ENCODE results near the gene ATF6B. TPM values are rescaled to one million over a fixed set of nuclear protein-coding genes. Genes with fewer than 3 reads are reported as not detected.

The ATF6B gene
- total and polyA plus RNA-seq, 2 experiments from 2014 or later: 33.3 to 54.1 TPM

- TF ChIP-seq EZH2 (IDR thresholded peaks at IDR 0.05; ENCODE audit: insufficient read depth, poor library complexity, severe bottlenecking) (no peak), EZH2phosphoT487 (IDR thresholded peaks at IDR 0.05; ENCODE audit: insufficient read depth, low read depth) (no peak)
- WGBS, 2 experiments (ENCODE audit: low coverage in 1 of 2, low lambda C conversion rate in 2 of 2, missing lambda C conversion rate in 2 of 2): 1 to 2% methylated on average over 12 to 27 of the region's 27 CpGs
- no peaks in the 10 kb centered on the region for H3K27me3 ChIP-seq (replicated peaks; ENCODE audit: insufficient read depth)
- peak within 1 kb of the TSS; percentile 75 for H3K4me2 ChIP-seq (ENCODE audit: unreplicated experiment)
- H3K9me2 ChIP-seq (ENCODE audit: insufficient read depth): no peaks in the 10 kb centered on the region
- no peaks in the 10 kb centered on the region for H3K36me3 ChIP-seq (ENCODE audit: low read depth)
- H3K4me3 ChIP-seq: peak within 1 kb of the TSS; percentile 92
- DNase-seq: peak; percentile 95
- H4K20me1 ChIP-seq (ENCODE audit: insufficient read depth): no peaks in the 10 kb centered on the region
- H3K27ac ChIP-seq: peak within 1 kb of the TSS; percentile 92
- H3K9ac ChIP-seq: peak within 1 kb of the TSS; percentile 96
- in situ Hi-C loops (cut with MboI): no loop called here
- H2AFZ ChIP-seq: peak within 1 kb of the TSS; percentile 83
- H3K4me1 ChIP-seq (ENCODE audit: insufficient read depth): peaks cover 18% of the 10 kb centered on the region
- H3F3A ChIP-seq (ENCODE audit: insufficient read depth): peaks cover 13% of the 10 kb centered on the region
- H3K9me3 ChIP-seq (ENCODE audit: low read depth): no peaks in the 10 kb centered on the region
- peaks cover 62% of the 10 kb centered on the region for H3K79me2 ChIP-seq (ENCODE audit: insufficient read depth)
These were observed 47.8 kb upstream of the ATF6B start, which contains the start of gene AGPAT1 for GRCh38 chr6:32175711-32176475. TSS of gene AGPAT1 (minus strand) at chr6:32176084. CDS start at chr6:32171496, 4,588 bp downstream.

GRCh38 chr6:32175322-32175710 is 47.3 kb upstream of the ATF6B start:
- H3K79me2 ChIP-seq (ENCODE audit: insufficient read depth): peaks cover 66% of the 10 kb centered on the region

GRCh38 chr6:32174416-32174815 is 46.4 kb upstream of the ATF6B start:
- peaks cover 62% of the 10 kb centered on the region for H3K79me2 ChIP-seq (ENCODE audit: insufficient read depth)
- no peaks in the 10 kb centered on the region for H3K36me3 ChIP-seq (ENCODE audit: low read depth)
- H2AFZ ChIP-seq: no peak overlapping the region
- WGBS, 2 experiments (ENCODE audit: low coverage in 1 of 2, low lambda C conversion rate in 2 of 2, missing lambda C conversion rate in 2 of 2): 81 to 88% methylated on average over 1 of the region's 1 CpG
- TF ChIP-seq EZH2 (IDR thresholded peaks at IDR 0.05; ENCODE audit: insufficient read depth, poor library complexity, severe bottlenecking): no peak
- TF ChIP-seq EZH2phosphoT487 (IDR thresholded peaks at IDR 0.05; ENCODE audit: insufficient read depth, low read depth): no peak
- H3K4me2 ChIP-seq (ENCODE audit: unreplicated experiment): peak overlapping the region; percentile 75
- H3K4me3 ChIP-seq: peak overlapping the region; percentile 92
- H3K27me3 ChIP-seq (replicated peaks; ENCODE audit: insufficient read depth): no peaks in the 10 kb centered on the region
- H3K9me3 ChIP-seq (ENCODE audit: low read depth): no peaks in the 10 kb centered on the region
- H3K27ac ChIP-seq: no peak overlapping the region
- no peak for DNase-seq
- in situ Hi-C loops (cut with MboI): no loop called here
- peaks cover 18% of the 10 kb centered on the region for H3K4me1 ChIP-seq (ENCODE audit: insufficient read depth)
- no peak overlapping the region for H3K9ac ChIP-seq
- no peaks in the 10 kb centered on the region for H4K20me1 ChIP-seq (ENCODE audit: insufficient read depth)
- peaks cover 13% of the 10 kb centered on the region for H3F3A ChIP-seq (ENCODE audit: insufficient read depth)
- no peaks in the 10 kb centered on the region for H3K9me2 ChIP-seq (ENCODE audit: insufficient read depth)

More at GRCh38 chr6:32175322-32175710, 47.3 kb upstream of the ATF6B start:
- H3K4me3 ChIP-seq: peak overlapping the region; percentile 92
- TF ChIP-seq EZH2phosphoT487 (IDR thresholded peaks at IDR 0.05; ENCODE audit: insufficient read depth, low read depth): no peak
- no peak for TF ChIP-seq EZH2 (IDR thresholded peaks at IDR 0.05; ENCODE audit: insufficient read depth, poor library complexity, severe bottlenecking)
- H3F3A ChIP-seq (ENCODE audit: insufficient read depth): peaks cover 13% of the 10 kb centered on the region
- peak overlapping the region; percentile 83 for H2AFZ ChIP-seq
- H3K9ac ChIP-seq: peak overlapping the region; percentile 96
- WGBS, 2 experiments (ENCODE audit: low coverage in 1 of 2, low lambda C conversion rate in 2 of 2, missing lambda C conversion rate in 2 of 2): 0 to 3% methylated on average over 1 to 2 of the region's 2 CpGs
- H3K9me3 ChIP-seq (ENCODE audit: low read depth): no peaks in the 10 kb centered on the region
- H3K27ac ChIP-seq: no peak overlapping the region
- no peaks in the 10 kb centered on the region for H3K27me3 ChIP-seq (replicated peaks; ENCODE audit: insufficient read depth)
- H4K20me1 ChIP-seq (ENCODE audit: insufficient read depth): no peaks in the 10 kb centered on the region
- no peaks in the 10 kb centered on the region for H3K36me3 ChIP-seq (ENCODE audit: low read depth)
- peaks cover 18% of the 10 kb centered on the region for H3K4me1 ChIP-seq (ENCODE audit: insufficient read depth)
- H3K9me2 ChIP-seq (ENCODE audit: insufficient read depth): no peaks in the 10 kb centered on the region
- H3K4me2 ChIP-seq (ENCODE audit: unreplicated experiment): peak overlapping the region; percentile 75
- in situ Hi-C loops (cut with MboI): no loop called here
- DNase-seq: peak; percentile 18

- TF ChIP-seq EZH2 (IDR thresholded peaks at IDR 0.05; ENCODE audit: insufficient read depth, poor library complexity, severe bottlenecking) (no peak), EZH2phosphoT487 (IDR thresholded peaks at IDR 0.05; ENCODE audit: insufficient read depth, low read depth) (no peak)
- no peak overlapping the region for H3K4me2 ChIP-seq (ENCODE audit: unreplicated experiment)
- 69 to 72% methylated on average over 4 of the region's 4 CpGs for WGBS, 2 experiments (ENCODE audit: low coverage in 1 of 2, low lambda C conversion rate in 2 of 2, missing lambda C conversion rate in 2 of 2)
- H3K9ac ChIP-seq: no peak overlapping the region
- peaks cover 27% of the 10 kb centered on the region for H3K4me1 ChIP-seq (ENCODE audit: insufficient read depth)
- H3K4me3 ChIP-seq: no peak overlapping the region
- no peak for DNase-seq
- H3K36me3 ChIP-seq (ENCODE audit: low read depth): peaks cover 6% of the 10 kb centered on the region; the same call in 1 of the 2 replicates
- H2AFZ ChIP-seq: no peak overlapping the region
- in situ Hi-C loops (cut with MboI): no loop called here
- no peaks in the 10 kb centered on the region for H3K9me3 ChIP-seq (ENCODE audit: low read depth)
- no peaks in the 10 kb centered on the region for H4K20me1 ChIP-seq (ENCODE audit: insufficient read depth)
- no peak overlapping the region for H3K27ac ChIP-seq
- no peaks in the 10 kb centered on the region for H3K9me2 ChIP-seq (ENCODE audit: insufficient read depth)
- H3K27me3 ChIP-seq (replicated peaks; ENCODE audit: insufficient read depth): no peaks in the 10 kb centered on the region
- H3F3A ChIP-seq (ENCODE audit: insufficient read depth): peaks cover 13% of the 10 kb centered on the region
- H3K79me2 ChIP-seq (ENCODE audit: insufficient read depth): peaks cover 53% of the 10 kb centered on the region
These were observed 45.1 kb upstream of the ATF6B start for GRCh38 chr6:32173051-32173727.

Data from GM23248 (cell line).